GM12801 (cell line): ENCODE results near the gene C12orf42.

Source experiments
- CTCF ChIP-seq: IDR thresholded peaks from one replicate; pipeline ENCODE4 v1.5.1; 2011; ENCODE audit warnings: control low read depth; ENCODE audit not compliant: insufficient read length; ENCODE audit errors: extremely low read depth

The C12orf42 gene

GRCh38 chr12:103278329-103278728 is 217.4 kb downstream of the C12orf42 start:
- TF ChIP-seq CTCF: no peak

GRCh38 chr12:103273645-103274044 is 222.1 kb downstream of the C12orf42 start:
- no peak for TF ChIP-seq CTCF

GRCh38 chr12:103272949-103273348 is 222.8 kb downstream of the C12orf42 start:
- no peak for TF ChIP-seq CTCF

- TF ChIP-seq CTCF: no peak
These were observed 225.8 kb downstream of the C12orf42 start for GRCh38 chr12:103269946-103270345.

- no peak for TF ChIP-seq CTCF
These were observed 226.8 kb downstream of the C12orf42 start for GRCh38 chr12:103268831-103269514.

GRCh38 chr12:103257763-103258162 is 238.0 kb downstream of the C12orf42 start:
- TF ChIP-seq CTCF: no peak
